ENCODE results near the gene GRK5.

Gene GRK5

GRCh38 chr10:119470920-119471702 is 263.7 kb downstream of the GRK5 start:
- ChIA-PET POLR2A (no interaction called here), CTCF (no interaction called here)
- no peak for TF ChIP-seq NFRKB (IDR thresholded peaks at IDR 0.05)
- TF ChIP-seq HDGF (IDR thresholded peaks at IDR 0.05; ENCODE audit: borderline replicate concordance) = no peak
- TF ChIP-seq ZNF384 (IDR thresholded peaks at IDR 0.05) = no peak
- no peak for TF ChIP-seq SP1 (IDR thresholded peaks at IDR 0.05)
- TF ChIP-seq ARNT (IDR thresholded peaks at IDR 0.05) = no peak
- no peak for TF ChIP-seq LEF1 (IDR thresholded peaks at IDR 0.05; ENCODE audit: borderline replicate concordance)
- no peak for TF ChIP-seq L3MBTL2 (conservative IDR thresholded peaks at IDR 0.05)
- DNase-seq (ENCODE audit: extremely low spot score) = no peak

- ChIA-PET CTCF (no interaction called here), POLR2A (no interaction called here)
- no peak for DNase-seq (ENCODE audit: extremely low spot score)
- TF ChIP-seq BHLHE40 (IDR thresholded peaks at IDR 0.05; ENCODE audit: borderline replicate concordance) (no peak), ELF4 (IDR thresholded peaks at IDR 0.05) (no peak), HDGF (IDR thresholded peaks at IDR 0.05; ENCODE audit: borderline replicate concordance) (no peak), FOXA1 (IDR thresholded peaks at IDR 0.05) (no peak), NFRKB (IDR thresholded peaks at IDR 0.05) (no peak), ARNT (IDR thresholded peaks at IDR 0.05) (no peak), SP1 (IDR thresholded peaks at IDR 0.05) (no peak), SUZ12 (IDR thresholded peaks at IDR 0.05) (no peak)
Observed at GRCh38 chr10:119473771-119474170, 266.4 kb downstream of the GRK5 start.

- ChIA-PET CTCF (no interaction called here), POLR2A (no interaction called here)
- DNase-seq (ENCODE audit: extremely low spot score) = no peak
- no peak for TF ChIP-seq L3MBTL2 (conservative IDR thresholded peaks at IDR 0.05)
Observed at GRCh38 chr10:119474606-119475005, 267.2 kb downstream of the GRK5 start.

GRCh38 chr10:119477444-119477843 is 270.1 kb downstream of the GRK5 start:
- DNase-seq (ENCODE audit: extremely low spot score) = no peak
- ChIA-PET POLR2A (interaction anchor here (0.6 to 1.1 kb wide), 2 partner anchors 63 to 120 kb away, joined by 3 read pairs; no protein-coding TSS in a partner anchor), CTCF (interaction anchor here (1.1 to 1.6 kb wide), 2 partner anchors 267 to 279 kb away, joined by 4 read pairs; no protein-coding TSS in a partner anchor)
- TF ChIP-seq ELF4 (IDR thresholded peaks at IDR 0.05) (no peak), TARDBP (IDR thresholded peaks at IDR 0.05) (no peak), ZNF384 (IDR thresholded peaks at IDR 0.05) (no peak), NFRKB (IDR thresholded peaks at IDR 0.05) (no peak)

- POLR2A ChIA-PET = interaction anchor here (0.6 to 1.1 kb wide), 2 partner anchors 64 to 119 kb away, joined by 3 read pairs; no protein-coding TSS in a partner anchor
- CTCF ChIA-PET = interaction anchor here (0.6 to 1.6 kb wide), 4 partner anchors 11 to 280 kb away, joined by 3 to 5 read pairs (median 4); no protein-coding TSS in a partner anchor
- TF ChIP-seq NFRKB (IDR thresholded peaks at IDR 0.05) = no peak
- no peak for TF ChIP-seq SUZ12 (IDR thresholded peaks at IDR 0.05)
- no peak for TF ChIP-seq LEF1 (IDR thresholded peaks at IDR 0.05; ENCODE audit: borderline replicate concordance)
- no peak for TF ChIP-seq SP1 (IDR thresholded peaks at IDR 0.05)
- DNase-seq (ENCODE audit: extremely low spot score) = no peak
Observed at GRCh38 chr10:119478111-119478802, 270.9 kb downstream of the GRK5 start.

- no peak for DNase-seq (ENCODE audit: extremely low spot score)
- ChIA-PET CTCF (interaction anchor here (0.6 to 1.6 kb wide), 4 partner anchors 10 to 281 kb away, joined by 3 to 5 read pairs (median 4); no protein-coding TSS in a partner anchor), POLR2A (no interaction called here)
- TF ChIP-seq SP1 (IDR thresholded peaks at IDR 0.05) (no peak), ZNF384 (IDR thresholded peaks at IDR 0.05) (no peak), LEF1 (IDR thresholded peaks at IDR 0.05; ENCODE audit: borderline replicate concordance) (no peak), TARDBP (IDR thresholded peaks at IDR 0.05) (no peak), BHLHE40 (IDR thresholded peaks at IDR 0.05; ENCODE audit: borderline replicate concordance) (no peak), PKNOX1 (IDR thresholded peaks at IDR 0.05) (no peak), FOXK2 (IDR thresholded peaks at IDR 0.05) (no peak), ELF4 (IDR thresholded peaks at IDR 0.05) (no peak), L3MBTL2 (conservative IDR thresholded peaks at IDR 0.05) (no peak), CTBP1 (IDR thresholded peaks at IDR 0.05; ENCODE audit: borderline replicate concordance) (no peak), ARNT (IDR thresholded peaks at IDR 0.05) (no peak), SUZ12 (IDR thresholded peaks at IDR 0.05) (no peak), HDGF (IDR thresholded peaks at IDR 0.05; ENCODE audit: borderline replicate concordance) (no peak), NFRKB (IDR thresholded peaks at IDR 0.05) (no peak)
Observed at GRCh38 chr10:119478811-119479341, 271.5 kb downstream of the GRK5 start.

- ChIA-PET CTCF (interaction anchor here (0.5 to 1.5 kb wide), 2 partner anchors 10 to 75 kb away, joined by 3 to 4 read pairs; no protein-coding TSS in a partner anchor), POLR2A (no interaction called here)
- TF ChIP-seq ARNT (IDR thresholded peaks at IDR 0.05) (no peak), ELF4 (IDR thresholded peaks at IDR 0.05) (no peak), PKNOX1 (IDR thresholded peaks at IDR 0.05) (peak; percentile 32; the same call in 1 of the 2 replicates), FOXK2 (IDR thresholded peaks at IDR 0.05) (no peak)
- DNase-seq (ENCODE audit: extremely low spot score) = no peak
Observed at GRCh38 chr10:119479532-119479931, 272.2 kb downstream of the GRK5 start.

Measured in HEK293T (cell line).